WI38 (cell line): ENCODE measurements around the gene RHBDD1.

ENCODE experiments used
- H3K4me3 ChIP-seq: 2 replicates; pipeline ENCODE4 v1.5.1; 2011; ENCODE audit warnings: low read depth, mild to moderate bottlenecking, control low read depth, low read length
- CTCF ChIP-seq: IDR thresholded peaks from 2 replicates; pipeline ENCODE4 v1.5.1; 2012; ENCODE audit warnings: low read depth, mild to moderate bottlenecking, control low read depth, low read length

RHBDD1 gene

GRCh38 chr2:226895579-226895978 is 59.7 kb downstream of the RHBDD1 start:
- no peak for TF ChIP-seq CTCF
- H3K4me3 ChIP-seq = no peak overlapping the region

DNA sequence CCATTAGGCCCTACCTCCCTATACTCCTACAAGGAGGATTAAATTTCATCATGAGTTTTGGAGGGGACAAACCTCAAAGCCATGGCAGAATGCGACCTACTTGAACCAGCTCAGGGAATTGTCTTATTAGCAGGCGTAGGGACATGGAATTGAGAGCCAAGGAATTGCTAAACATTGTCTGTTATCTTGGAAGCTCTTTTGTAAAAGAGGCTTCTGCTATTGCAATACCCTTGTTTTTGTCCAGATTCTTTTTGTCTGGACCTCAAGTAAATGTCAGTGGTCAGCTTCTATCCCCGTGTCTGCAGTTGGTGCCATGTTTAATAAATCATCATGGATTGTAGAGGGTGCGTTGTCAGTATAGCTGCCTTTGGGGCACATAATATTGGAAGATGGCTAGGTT is 62.3 kb downstream of the RHBDD1 start:
- TF ChIP-seq CTCF = no peak
- no peak overlapping the region for H3K4me3 ChIP-seq

DNA sequence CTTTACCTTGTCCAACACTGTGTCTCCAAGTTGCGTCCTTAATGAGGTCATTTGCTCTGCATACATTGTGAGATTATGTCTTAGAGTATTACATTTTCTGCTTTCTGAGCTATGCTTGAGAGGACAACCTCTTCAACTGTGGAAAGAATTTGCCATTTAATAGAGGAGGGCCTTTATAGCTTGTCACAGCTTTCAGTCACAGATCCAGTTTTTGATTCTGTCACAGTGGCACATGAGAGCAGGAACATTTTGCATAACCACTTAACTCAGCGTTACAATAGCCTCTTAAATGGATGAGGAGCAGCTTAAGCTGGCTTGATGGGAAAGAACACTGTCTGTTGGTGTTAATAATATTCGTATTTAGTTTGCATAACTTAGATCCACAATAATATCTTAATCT is 63.0 kb downstream of the RHBDD1 start:
- H3K4me3 ChIP-seq = no peak overlapping the region
- TF ChIP-seq CTCF = no peak

GRCh38 chr2:226902041-226902966 is 66.5 kb downstream of the RHBDD1 start:
- TF ChIP-seq CTCF = no peak
- no peak overlapping the region for H3K4me3 ChIP-seq

DNA sequence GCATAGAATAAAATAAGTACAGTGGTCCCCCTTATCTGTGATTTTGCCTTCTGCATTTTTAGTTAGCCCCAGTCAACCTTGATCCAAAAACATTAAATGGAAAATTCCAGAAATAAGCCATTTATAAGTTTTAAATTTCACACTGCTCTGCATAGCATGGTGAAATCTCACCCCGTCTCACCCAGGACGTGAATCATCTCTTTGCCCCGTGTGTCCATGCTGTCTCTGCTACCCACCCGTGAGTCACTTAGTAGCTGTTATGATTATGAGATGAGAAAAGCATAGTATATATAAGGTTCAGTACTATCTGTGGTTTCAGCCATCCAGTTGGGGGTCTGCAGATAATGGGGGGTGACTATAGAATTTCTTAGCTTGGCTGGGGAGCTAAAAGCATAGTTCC is 67.3 kb downstream of the RHBDD1 start:
- TF ChIP-seq CTCF = no peak
- no peak overlapping the region for H3K4me3 ChIP-seq

DNA sequence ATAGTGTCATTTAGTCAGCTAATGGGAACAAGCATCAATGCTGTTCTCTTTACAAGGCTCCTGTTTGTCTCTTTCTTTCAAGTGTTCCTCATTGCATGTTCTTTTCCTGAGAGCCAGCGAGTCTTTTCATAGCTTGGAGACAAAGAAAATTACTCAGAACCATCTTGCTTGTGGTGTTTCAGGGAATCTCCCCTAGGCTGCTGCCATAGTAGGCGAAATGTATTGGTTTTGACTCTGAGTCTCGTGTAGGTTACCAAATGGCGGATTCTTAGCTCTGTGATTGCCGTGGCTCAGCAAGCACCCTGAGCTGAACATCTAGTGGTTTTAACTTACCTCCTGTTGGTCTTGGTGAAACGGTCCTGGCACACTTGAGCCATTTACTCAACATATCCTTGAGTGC is 68.7 kb downstream of the RHBDD1 start:
- no peak overlapping the region for H3K4me3 ChIP-seq
- TF ChIP-seq CTCF = no peak

DNA sequence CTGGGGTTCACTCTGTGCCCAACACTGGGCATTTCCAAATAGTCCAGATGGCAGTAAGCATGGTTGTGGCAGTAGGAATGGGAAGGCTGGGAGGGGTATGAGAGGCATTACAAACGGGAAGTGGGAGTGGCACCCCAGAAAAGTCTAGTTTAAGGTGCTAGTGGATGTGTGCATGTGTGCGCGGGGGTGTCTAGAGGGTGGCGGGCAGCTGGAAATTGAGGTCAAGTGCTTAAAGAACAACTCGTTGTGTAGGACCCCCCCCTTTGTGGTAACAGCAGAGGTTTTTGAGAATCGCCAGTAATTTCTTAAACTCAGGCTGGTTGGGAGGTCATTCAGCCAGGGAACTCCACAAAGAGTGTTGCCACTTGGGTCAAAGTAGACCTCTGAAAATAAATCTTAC is 69.9 kb downstream of the RHBDD1 start:
- TF ChIP-seq CTCF = no peak
- H3K4me3 ChIP-seq = no peak overlapping the region
